GM10248 (cell line): Measurements from ENCODE around the gene HMGCS1.

Experiments
- CTCF ChIA-PET: fragments of 300-600 bp; sonication (Branson Sonifier 250); formaldehyde crosslinking; extraction: SDS; loops from one replicate; lab custom pipeline; 2021; ENCODE audit warnings: antibody characterized with exemption; lab: Yijun Ruan, JAX
- POLR2A ChIA-PET: fragments of 350-650 bp; sonication (Branson Sonifier 250); formaldehyde crosslinking; extraction: SDS; loops from one replicate; lab custom pipeline; 2020; ENCODE audit warnings: antibody characterized with exemption; lab: Yijun Ruan, JAX
- DNase-seq: peaks from one replicate; pipeline ENCODE4 v3.0.0; 2012; ENCODE audit errors: extremely low spot score
- TF ChIP-seq, protein P1 (sequence below): IDR thresholded peaks from 2 replicates; pipeline ENCODE4 v1.5.1; 2012; ENCODE audit warnings: mild to moderate bottlenecking, low read depth; ENCODE audit errors: extremely low read depth, missing control alignments, control extremely low read depth

Gene HMGCS1

DNA sequence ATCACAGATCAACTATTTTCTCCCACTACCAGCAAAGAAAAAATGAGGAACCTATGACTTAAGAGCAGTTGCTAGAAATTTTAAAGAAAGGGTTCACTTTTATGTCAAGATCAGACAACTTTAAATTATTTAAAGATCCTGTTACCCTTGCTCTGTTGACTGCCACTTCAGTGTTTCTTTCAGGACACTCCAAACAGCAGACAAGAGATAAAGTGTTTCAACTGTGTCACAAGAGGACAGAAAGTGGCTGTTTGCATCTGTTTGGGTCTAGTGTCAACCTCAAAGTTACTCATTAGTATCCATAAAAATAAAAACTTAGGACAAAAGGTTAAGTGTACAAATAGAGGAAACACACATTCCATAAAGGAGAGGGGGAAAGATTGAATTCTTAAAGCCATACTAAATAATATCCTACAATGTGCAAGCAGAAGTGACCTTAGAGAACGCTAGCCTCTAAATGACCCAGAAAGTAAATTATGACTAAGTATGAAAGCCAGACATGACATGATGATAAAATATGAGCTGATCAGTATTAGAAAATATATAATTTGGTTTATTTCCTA is 24.9 kb downstream of the HMGCS1 start:
- no peak for DNase-seq
- ChIA-PET POLR2A (no interaction called here), CTCF (interaction anchor here (1.3 kb wide), 1 partner anchor 179 kb away, joined by 3 read pairs; no protein-coding TSS in a partner anchor)
- TF ChIP-seq, protein P1, sequence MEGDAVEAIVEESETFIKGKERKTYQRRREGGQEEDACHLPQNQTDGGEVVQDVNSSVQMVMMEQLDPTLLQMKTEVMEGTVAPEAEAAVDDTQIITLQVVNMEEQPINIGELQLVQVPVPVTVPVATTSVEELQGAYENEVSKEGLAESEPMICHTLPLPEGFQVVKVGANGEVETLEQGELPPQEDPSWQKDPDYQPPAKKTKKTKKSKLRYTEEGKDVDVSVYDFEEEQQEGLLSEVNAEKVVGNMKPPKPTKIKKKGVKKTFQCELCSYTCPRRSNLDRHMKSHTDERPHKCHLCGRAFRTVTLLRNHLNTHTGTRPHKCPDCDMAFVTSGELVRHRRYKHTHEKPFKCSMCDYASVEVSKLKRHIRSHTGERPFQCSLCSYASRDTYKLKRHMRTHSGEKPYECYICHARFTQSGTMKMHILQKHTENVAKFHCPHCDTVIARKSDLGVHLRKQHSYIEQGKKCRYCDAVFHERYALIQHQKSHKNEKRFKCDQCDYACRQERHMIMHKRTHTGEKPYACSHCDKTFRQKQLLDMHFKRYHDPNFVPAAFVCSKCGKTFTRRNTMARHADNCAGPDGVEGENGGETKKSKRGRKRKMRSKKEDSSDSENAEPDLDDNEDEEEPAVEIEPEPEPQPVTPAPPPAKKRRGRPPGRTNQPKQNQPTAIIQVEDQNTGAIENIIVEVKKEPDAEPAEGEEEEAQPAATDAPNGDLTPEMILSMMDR: no peak

DNA sequence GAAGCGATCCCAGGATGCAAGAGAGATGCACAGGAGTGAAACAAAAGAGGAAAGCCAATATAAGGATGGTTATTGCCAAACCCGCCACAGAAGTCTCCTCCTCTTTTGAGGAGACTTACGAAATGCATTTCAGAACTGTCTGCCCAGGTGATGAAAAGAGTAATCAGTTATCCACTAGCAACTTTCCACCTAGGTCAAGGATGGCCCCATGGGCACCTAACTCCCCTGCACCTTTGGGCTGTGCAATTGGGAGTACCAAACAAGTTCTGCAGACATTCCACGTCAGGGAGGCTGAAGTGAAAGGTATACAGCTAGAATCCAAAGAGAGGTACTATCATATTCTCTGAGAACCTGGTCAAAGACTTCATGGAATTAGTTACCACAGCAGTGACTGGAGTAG is 25.7 kb downstream of the HMGCS1 start:
- ChIA-PET POLR2A (no interaction called here), CTCF (interaction anchor here (1.1 to 1.7 kb wide), 3 partner anchors 11 to 178 kb away, joined by 3 to 7 read pairs (median 3); no protein-coding TSS in a partner anchor)
- TF ChIP-seq, protein P1: no peak
- no peak for DNase-seq

DNA sequence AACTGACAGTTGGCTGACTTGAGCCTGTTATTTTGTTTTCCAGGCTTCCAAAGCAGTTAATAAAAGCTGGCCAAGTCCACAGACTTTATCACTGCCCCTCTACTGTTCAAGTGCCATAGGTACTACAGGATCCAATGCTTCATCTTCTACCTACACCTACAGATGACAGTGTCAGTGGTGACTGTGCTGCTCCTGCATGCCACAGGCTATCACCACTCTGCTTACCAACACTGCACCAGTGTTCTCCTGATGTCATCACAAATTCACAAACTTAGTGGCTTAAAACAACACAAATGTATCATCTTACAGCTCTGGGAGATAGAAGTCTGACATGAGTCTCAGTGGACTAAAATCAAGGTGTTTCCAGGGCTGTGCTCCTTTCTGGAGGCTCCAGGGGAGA is 26.6 kb downstream of the HMGCS1 start:
- no peak for DNase-seq
- ChIA-PET CTCF (interaction anchor here (0.9 to 1.7 kb wide), 4 partner anchors 10 to 177 kb away, joined by 3 to 7 read pairs (median 3); no protein-coding TSS in a partner anchor), POLR2A (no interaction called here)
- TF ChIP-seq, protein P1: no peak

DNA sequence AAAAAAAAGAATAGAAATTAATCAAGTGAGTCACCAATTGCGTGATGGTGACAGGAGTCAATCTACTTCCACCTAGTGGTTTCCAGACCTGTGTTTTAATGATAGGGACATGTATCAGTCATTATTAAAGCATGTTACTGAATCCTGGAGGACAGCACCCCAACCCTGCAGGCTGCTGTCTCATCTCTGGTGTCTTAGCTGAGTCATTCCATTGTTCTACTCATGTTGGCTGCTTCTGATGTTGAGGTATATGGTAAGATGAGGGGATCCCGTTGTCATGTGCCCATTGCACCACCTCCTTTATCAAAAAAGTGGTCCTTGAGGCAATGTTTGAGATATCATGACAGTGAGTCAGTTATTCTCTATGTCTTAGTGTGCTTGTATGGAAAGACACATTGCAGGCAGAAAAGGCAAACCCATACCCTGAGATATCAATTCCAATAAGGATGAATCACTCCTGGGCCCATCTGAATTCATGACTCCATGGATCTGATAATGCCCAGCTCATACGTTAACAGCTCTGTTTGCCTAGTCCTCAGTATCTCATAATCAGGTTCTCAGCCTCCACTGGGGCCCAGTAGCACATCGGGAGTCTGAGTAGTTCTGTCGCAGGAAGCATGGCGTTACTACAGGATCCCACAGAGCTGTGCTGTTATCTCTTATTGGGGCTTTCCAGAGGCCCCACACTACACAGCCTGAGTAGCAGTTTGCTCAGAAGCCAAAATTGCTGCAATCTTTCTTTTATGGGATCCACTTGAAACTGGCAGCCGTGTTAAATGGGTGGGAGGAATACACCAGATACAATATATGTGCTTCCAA is 31.2 kb downstream of the HMGCS1 start:
- TF ChIP-seq, protein P1: no peak
- CTCF ChIA-PET: interaction anchor here (1.1 to 1.7 kb wide), 2 partner anchors 10 to 24 kb away, joined by 3 to 4 read pairs; no protein-coding TSS in a partner anchor
- no peak for DNase-seq
- POLR2A ChIA-PET: interaction anchor here (2.1 kb wide), 1 partner anchor 31 kb away, joined by 6 read pairs; the partner anchor contains the start of gene HMGCS1

DNA sequence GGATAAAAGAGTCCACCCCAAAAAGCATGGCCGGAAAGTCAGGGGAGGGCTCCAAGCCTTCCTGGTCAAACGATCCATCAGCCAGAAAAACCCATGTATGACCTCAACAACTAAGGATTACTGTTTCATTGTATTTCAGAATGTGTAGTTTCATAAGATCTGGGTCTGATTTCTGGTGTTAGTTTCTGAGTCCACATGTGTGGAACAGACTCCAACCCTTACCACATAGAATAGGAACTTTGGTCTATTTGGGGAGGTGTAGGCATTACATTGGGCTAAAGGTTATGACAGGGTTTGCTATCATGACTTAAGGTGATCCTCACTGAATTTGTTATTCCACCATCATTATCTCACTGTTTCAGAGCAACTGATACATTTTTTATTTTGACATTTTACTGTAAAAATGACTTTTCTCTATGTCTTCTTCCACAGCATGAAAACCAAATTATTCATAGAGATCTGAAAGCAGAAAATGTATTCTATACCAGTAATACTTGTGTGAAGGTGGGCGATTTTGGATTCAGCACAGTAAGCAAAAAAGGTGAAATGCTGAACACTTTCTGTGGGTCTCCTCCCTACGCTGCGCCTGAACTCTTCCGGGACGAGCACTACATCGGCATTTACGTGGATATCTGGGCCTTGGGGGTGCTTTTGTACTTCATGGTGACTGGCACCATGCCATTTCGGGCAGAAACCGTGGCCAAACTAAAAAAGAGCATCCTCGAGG is 33.5 kb downstream of the HMGCS1 start:
- ChIA-PET POLR2A (no interaction called here), CTCF (interaction anchor here (1.4 kb wide), 1 partner anchor 27 kb away, joined by 3 read pairs; no protein-coding TSS in a partner anchor)
- TF ChIP-seq, protein P1: no peak

DNA sequence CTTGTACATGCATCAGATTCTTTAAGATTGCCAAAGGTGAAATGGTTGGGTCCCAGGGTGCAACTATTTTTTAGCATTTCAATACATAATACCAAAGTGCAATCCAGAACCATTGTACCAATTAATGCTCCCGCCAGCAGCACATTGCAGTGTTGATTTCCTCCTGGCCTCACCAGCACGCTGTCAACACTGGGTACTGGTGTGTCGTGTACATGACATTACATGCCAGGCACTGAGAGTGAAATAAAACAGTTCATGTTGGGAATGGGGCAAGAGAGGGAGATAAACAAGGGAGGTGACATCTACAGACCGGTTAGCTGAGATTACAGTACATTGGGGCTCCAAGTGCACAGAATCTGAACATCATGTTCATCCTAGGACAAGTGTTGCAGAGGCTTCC is 37.8 kb downstream of the HMGCS1 start:
- TF ChIP-seq, protein P1: no peak
- ChIA-PET POLR2A (no interaction called here), CTCF (no interaction called here)
- DNase-seq: no peak

More for the DNA sequence above, 33.5 kb downstream of the HMGCS1 start:
- no peak for DNase-seq
